ENCODE results near the gene OXCT1.

Gene OXCT1

GRCh38 chr5:41869724-41870626, at the start of gene OXCT1:
OXCT1 (minus strand) TSS chr5:41870425; CDS start chr5:41870358, 67 bp downstream.
- DNase-seq: peak; percentile 96

GRCh38 chr5:41918105-41918504, 47.9 kb upstream of the OXCT1 start:
- DNase-seq: no peak

- DNase-seq: no peak
Measured at GRCh38 chr5:41908374-41909079, 38.3 kb upstream of the OXCT1 start.

GRCh38 chr5:41906151-41906550, 35.9 kb upstream of the OXCT1 start:
- DNase-seq: no peak

GRCh38 chr5:41903892-41904799, 33.9 kb upstream of the OXCT1 start, which contains the start of gene RIMOC1:
RIMOC1 (plus strand) TSS chr5:41904344; CDS start chr5:41904368, 24 bp downstream.
- DNase-seq: peak; percentile 100

- DNase-seq: no peak
Measured at GRCh38 chr5:41903382-41903891, 33.2 kb upstream of the OXCT1 start.

- no peak for DNase-seq
Measured at GRCh38 chr5:41896230-41896629, 26.0 kb upstream of the OXCT1 start.

- DNase-seq: no peak
Measured at GRCh38 chr5:41893074-41893851, 23.0 kb upstream of the OXCT1 start.

- DNase-seq: no peak
Measured at GRCh38 chr5:41892031-41892430, 21.8 kb upstream of the OXCT1 start.

- DNase-seq: no peak
Measured at GRCh38 chr5:41891066-41891707, 21.0 kb upstream of the OXCT1 start.

GRCh38 chr5:41885286-41885685, 15.1 kb upstream of the OXCT1 start:
- no peak for DNase-seq

- DNase-seq: no peak
Measured at GRCh38 chr5:41883936-41884335, 13.7 kb upstream of the OXCT1 start.

GRCh38 chr5:41883243-41883642, 13.0 kb upstream of the OXCT1 start:
- DNase-seq: no peak

GRCh38 chr5:41882765-41883164, 12.5 kb upstream of the OXCT1 start:
- DNase-seq: no peak

GRCh38 chr5:41878643-41879478, 8.6 kb upstream of the OXCT1 start:
- DNase-seq: no peak

- no peak for DNase-seq
Measured at GRCh38 chr5:41878173-41878572, 7.9 kb upstream of the OXCT1 start.

GRCh38 chr5:41877408-41877807, 7.2 kb upstream of the OXCT1 start:
- DNase-seq: no peak

GRCh38 chr5:41876678-41877077, 6.5 kb upstream of the OXCT1 start:
- no peak for DNase-seq

GRCh38 chr5:41875121-41875520, 4.9 kb upstream of the OXCT1 start:
- DNase-seq: no peak

GRCh38 chr5:41874512-41875060, 4.4 kb upstream of the OXCT1 start:
- no peak for DNase-seq

All from NCI-H748 treated with DMSO at 0.1 percent for 48 hours (cell line).